Dermis blood vessel endothelial cell (primary cell): ENCODE results near the gene GNA15. TPM values are rescaled to one million over a fixed set of nuclear protein-coding genes. Genes with fewer than 3 reads are reported as not detected.
"Not testable (repeated sequence)": the region's sequence is repeated elsewhere in the genome, so short reads cannot be mapped to it uniquely, and the experiment has no call there.

Source experiments
- DNase-seq: peaks from one replicate; pipeline ENCODE4 v3.0.0; 2010
- total RNA-seq: library from RNA; depleted of rRNA; stranded (reverse); fragments of >200 nt; gene quantifications from 2 replicates; pipeline ENCODE4 v1.2.3, GENCODE V29; 2014

GNA15 gene
- total RNA-seq, 1 donor from 2014 or later, result under 0.01 TPM

GRCh38 chr19:3176715-3177501 is 41.1 kb downstream of the GNA15 start:
- DNase-seq, result no peak

GRCh38 chr19:3178377-3178972 is 42.6 kb downstream of the GNA15 start, which contains the start of gene S1PR4:
Gene S1PR4 (plus strand): TSS chr19:3178769. CDS start chr19:3178793, 24 bp downstream.
- no peak for DNase-seq

- DNase-seq, result no peak
These were observed 43.3 kb downstream of the GNA15 start for GRCh38 chr19:3178973-3179738.

GRCh38 chr19:3179739-3180293 is 44.0 kb downstream of the GNA15 start:
- DNase-seq, result no peak

GRCh38 chr19:3183721-3184641 is 48.1 kb downstream of the GNA15 start:
- no peak for DNase-seq

- peak; percentile 78 for DNase-seq
These were observed 49.1 kb downstream of the GNA15 start for GRCh38 chr19:3184847-3185460.

- peak; percentile 97 for DNase-seq
These were observed 49.8 kb downstream of the GNA15 start, which contains the start of gene NCLN for GRCh38 chr19:3185461-3186159. Gene NCLN (plus strand): TSS chr19:3185930. CDS start chr19:3186031, 101 bp downstream.

GRCh38 chr19:3186160-3186688 is 50.4 kb downstream of the GNA15 start:
- peak; percentile 27 for DNase-seq

GRCh38 chr19:3186891-3187661 is 51.2 kb downstream of the GNA15 start:
- no peak for DNase-seq

GRCh38 chr19:3187662-3188511 is 52.1 kb downstream of the GNA15 start:
- DNase-seq, result no peak

- no peak for DNase-seq
These were observed 53.1 kb downstream of the GNA15 start for GRCh38 chr19:3188627-3189596.

- no peak for DNase-seq
These were observed 54.1 kb downstream of the GNA15 start for GRCh38 chr19:3189702-3190469.

- DNase-seq, result no peak
These were observed 54.6 kb downstream of the GNA15 start for GRCh38 chr19:3190470-3190770.

GRCh38 chr19:3190921-3191805 is 55.3 kb downstream of the GNA15 start:
- no peak for DNase-seq

- DNase-seq, result not testable (repeated sequence)
These were observed 55.9 kb downstream of the GNA15 start for GRCh38 chr19:3191806-3192104.

GRCh38 chr19:3192228-3192635 is 56.4 kb downstream of the GNA15 start:
- DNase-seq, result no peak
